Measurements from ENCODE around the gene ANAPC5. TPM values are rescaled to one million over a fixed set of nuclear protein-coding genes. Genes with fewer than 3 reads are reported as not detected.

Gene ANAPC5
- total RNA-seq, 3 donors from 2014 or later, result 89.8 to 98.1 (median 93.8) TPM

DNA sequence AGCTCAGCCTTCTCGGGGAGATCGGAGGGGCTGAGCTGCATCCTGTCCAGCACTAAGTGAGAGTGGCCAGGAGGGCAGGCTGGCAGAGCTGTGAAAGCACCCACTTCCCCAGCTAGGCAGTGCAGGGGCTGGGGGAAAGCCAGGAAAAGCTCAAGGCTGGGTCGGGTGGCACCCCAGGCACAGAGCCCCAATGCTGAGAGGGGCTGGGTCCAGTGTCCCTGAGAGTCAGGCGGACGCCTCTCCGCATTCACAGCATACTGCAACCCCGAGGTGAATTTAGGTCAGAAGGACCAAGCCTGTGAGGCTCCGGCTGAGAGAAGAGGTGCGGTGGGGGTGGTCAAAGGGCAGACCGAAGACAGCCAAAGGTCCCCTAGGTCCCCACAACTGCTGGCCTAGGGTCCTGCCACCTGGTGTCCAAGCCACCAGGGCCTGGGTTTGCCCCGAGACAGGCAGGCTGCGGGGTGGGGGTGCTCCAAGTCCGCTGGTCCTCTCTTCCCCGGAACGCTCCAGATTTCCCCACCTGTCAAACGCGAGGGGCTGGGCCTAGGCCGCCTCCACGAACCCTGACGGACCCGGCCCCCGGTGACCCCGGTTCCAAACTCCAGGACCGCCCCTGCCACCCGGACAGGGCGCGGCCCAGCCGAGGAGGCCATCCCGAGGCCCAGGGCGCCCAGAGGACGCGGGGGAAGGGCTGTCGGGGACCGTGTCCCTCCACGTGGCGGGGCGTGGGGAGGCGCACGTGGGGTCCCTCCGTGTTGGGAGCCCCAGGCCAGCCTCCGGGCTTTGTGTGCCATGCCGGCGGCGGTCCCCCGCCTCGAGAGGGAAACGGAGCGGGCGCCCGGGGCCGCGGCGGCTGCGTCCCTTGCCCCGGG is 56.2 kb downstream of the ANAPC5 start:
- DNase-seq (peak; percentile 55 to 81 (median 79)), ATAC-seq (peak; percentile 47)
- Histone ChIP-seq H3K9me3 (no peaks in the 10 kb centered on the region), H3K36me3 (ENCODE audit: low read depth) (no peaks in the 10 kb centered on the region), H3K4me1 (ENCODE audit: low read depth) (peaks cover 14% of the 10 kb centered on the region), H3K4me3 (peak overlapping the region; percentile 86)
- TF ChIP-seq, protein P1, sequence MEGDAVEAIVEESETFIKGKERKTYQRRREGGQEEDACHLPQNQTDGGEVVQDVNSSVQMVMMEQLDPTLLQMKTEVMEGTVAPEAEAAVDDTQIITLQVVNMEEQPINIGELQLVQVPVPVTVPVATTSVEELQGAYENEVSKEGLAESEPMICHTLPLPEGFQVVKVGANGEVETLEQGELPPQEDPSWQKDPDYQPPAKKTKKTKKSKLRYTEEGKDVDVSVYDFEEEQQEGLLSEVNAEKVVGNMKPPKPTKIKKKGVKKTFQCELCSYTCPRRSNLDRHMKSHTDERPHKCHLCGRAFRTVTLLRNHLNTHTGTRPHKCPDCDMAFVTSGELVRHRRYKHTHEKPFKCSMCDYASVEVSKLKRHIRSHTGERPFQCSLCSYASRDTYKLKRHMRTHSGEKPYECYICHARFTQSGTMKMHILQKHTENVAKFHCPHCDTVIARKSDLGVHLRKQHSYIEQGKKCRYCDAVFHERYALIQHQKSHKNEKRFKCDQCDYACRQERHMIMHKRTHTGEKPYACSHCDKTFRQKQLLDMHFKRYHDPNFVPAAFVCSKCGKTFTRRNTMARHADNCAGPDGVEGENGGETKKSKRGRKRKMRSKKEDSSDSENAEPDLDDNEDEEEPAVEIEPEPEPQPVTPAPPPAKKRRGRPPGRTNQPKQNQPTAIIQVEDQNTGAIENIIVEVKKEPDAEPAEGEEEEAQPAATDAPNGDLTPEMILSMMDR (IDR thresholded peaks at IDR 0.05), result no peak
- intact Hi-C loops (cut with DNase I, micrococcal nuclease), result no loop called here

DNA sequence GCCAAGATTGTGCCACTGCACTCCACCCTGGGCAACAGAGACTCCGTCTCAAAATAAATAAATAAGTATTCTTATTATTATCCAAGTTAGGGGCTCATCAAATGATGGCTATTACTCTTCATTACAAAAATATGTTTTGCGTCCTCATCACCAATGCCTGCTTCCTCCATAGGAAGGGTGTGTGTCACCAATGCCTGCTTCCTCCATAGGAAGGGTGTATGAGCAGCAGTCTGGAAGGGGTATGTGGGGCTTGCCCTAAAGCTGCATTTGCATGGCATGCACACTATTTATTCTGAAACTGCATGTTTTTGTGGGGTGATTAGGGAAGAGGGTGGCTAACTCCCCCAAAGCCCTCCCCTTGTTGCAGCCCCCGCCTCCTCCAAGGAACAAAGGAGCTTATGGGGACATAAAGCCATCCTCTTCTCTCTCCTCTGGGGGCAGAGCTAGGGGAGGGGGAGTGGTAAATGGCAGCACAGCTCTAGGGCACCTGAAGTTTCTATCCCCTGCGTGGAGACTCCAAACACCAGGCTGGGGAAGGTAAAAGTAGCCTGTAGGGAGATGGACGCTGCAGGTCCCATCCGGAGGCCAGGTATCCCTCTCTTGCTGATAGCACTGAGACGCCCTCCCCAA is 57.0 kb downstream of the ANAPC5 start:
- H3K9me3 ChIP-seq, result no peaks in the 10 kb centered on the region
- ATAC-seq (no peak), DNase-seq (no peak)
- intact Hi-C loops (cut with DNase I, micrococcal nuclease), result no loop called here
- no peaks in the 10 kb centered on the region for H3K36me3 ChIP-seq (ENCODE audit: low read depth)
- peaks cover 13% of the 10 kb centered on the region for H3K4me1 ChIP-seq (ENCODE audit: low read depth)
- TF ChIP-seq, protein P1 (IDR thresholded peaks at IDR 0.05), result no peak
- H3K4me3 ChIP-seq, result peak overlapping the region; percentile 86

DNA sequence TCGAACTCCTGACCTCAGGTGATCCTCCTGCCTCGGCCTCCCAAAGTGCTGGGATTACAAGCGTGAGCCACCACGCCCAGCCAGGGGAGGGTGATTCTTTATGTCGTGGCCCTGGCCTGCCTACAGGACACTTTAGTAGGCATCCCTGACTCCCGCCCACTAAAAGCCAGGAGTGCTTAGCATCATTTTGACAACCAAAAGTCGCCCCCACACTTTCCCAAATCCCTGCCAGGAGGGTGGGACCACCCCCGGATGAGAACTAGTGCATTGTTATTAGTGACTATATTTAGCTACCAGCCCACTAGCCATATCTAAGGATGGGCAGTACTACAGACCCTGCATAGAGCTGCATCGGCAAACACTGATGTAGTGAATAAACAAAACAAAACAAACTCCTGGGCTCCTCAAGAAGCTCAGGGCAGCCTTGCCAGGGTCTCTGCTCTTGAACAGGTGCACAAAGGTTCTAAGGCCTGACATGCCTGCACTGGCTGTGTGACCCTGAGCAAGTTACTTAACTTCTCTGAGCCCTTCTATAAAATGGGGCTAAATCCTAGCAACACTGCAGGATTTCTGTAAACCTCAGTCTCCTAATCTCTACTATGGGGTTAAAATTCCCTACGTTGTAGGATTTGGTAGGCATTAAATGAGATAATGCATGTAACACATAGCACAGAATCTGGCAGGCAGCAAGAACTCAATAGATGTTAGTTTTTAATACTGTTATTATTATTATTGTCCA is 57.9 kb downstream of the ANAPC5 start:
- TF ChIP-seq, protein P1 (IDR thresholded peaks at IDR 0.05), result no peak
- intact Hi-C loops (cut with DNase I, micrococcal nuclease), result no loop called here

DNA sequence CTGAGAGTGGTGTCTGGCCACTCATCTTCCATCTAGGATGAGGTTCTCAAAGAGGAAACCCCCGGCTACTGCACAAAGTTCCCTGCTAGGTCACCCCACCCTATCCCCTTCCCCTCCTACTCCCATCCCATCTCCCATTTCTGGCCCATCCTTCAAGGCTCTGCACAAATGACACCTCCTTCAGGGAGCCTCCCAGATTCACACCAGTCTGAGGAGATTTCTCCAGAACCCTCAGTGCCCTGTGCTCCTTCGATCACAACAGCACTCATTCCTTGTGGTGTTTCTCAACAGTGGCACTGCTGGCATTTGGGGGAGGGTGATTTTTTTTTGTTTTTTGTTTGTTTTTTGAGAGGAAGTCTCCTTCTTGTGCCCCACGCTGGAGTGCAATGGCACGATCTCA is 58.6 kb downstream of the ANAPC5 start:
- TF ChIP-seq, protein P1 (IDR thresholded peaks at IDR 0.05), result no peak
- Histone ChIP-seq H3K9me3 (no peaks in the 10 kb centered on the region), H3K4me1 (ENCODE audit: low read depth) (peaks cover 8% of the 10 kb centered on the region), H3K4me3 (no peak overlapping the region), H3K36me3 (ENCODE audit: low read depth) (no peaks in the 10 kb centered on the region)
- intact Hi-C loops (cut with DNase I, micrococcal nuclease), result no loop called here
- no peak for ATAC-seq
- no peak for DNase-seq

More for the DNA sequence above, 57.9 kb downstream of the ANAPC5 start:
- peaks cover 8% of the 10 kb centered on the region for H3K4me1 ChIP-seq (ENCODE audit: low read depth)
- DNase-seq (no peak), ATAC-seq (no peak)
- no peaks in the 10 kb centered on the region for H3K9me3 ChIP-seq
- no peaks in the 10 kb centered on the region for H3K36me3 ChIP-seq (ENCODE audit: low read depth)
- no peak overlapping the region for H3K4me3 ChIP-seq

DNA sequence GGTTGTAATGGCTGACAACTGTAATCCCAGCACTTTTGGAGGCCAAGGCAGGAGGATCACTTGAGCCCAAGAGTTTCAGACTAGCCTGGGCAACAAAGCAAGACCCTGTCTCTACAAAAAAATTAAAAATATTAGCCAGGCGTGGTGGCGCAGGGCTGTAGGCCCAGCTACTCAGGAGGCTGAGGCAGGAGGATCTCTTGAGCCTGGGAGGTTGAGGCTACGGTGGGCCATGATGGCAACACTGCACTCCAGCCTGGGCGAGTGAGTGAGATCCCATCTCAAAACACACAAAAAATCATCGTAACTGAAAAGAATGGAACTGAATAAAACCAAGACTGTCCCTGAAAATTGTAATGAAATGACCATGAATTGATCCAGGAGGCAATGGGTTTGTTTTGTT is 61.8 kb downstream of the ANAPC5 start:
- no peaks in the 10 kb centered on the region for H3K36me3 ChIP-seq (ENCODE audit: low read depth)
- TF ChIP-seq, protein P1 (IDR thresholded peaks at IDR 0.05), result no peak
- H3K4me3 ChIP-seq, result no peak overlapping the region
- intact Hi-C loops (cut with DNase I, micrococcal nuclease), result no loop called here
- DNase-seq (no peak), ATAC-seq (no peak)
- H3K4me1 ChIP-seq (ENCODE audit: low read depth), result peaks cover 8% of the 10 kb centered on the region
- no peaks in the 10 kb centered on the region for H3K9me3 ChIP-seq
